Uterus (tissue), 4 donors: Measurements from ENCODE around the gene NHLRC2. TPM values are rescaled to one million over a fixed set of nuclear protein-coding genes. Genes with fewer than 3 reads are reported as not detected.
"Not testable (repeated sequence)": the region's sequence is repeated elsewhere in the genome, so short reads cannot be mapped to it uniquely, and the experiment has no call there.

ENCODE experiments used
- DNase-seq, 2 donors: peaks; one replicate each; pipeline ENCODE4 v3.0.0-alpha.2; 2019 to 2020
- H3K27ac ChIP-seq, 2 donors: fragments of 200-600 bp; sonication (generic); 1 replicate in 1 of 2; 2 replicates in 1 of 2; pipeline ENCODE4 v1.5.1; 2016 to 2018
- H3K27me3 ChIP-seq, 2 donors: fragments of 200-600 bp; sonication (generic); one replicate each; pipeline ENCODE4 v1.5.1; 2018 to 2019; ENCODE audit warnings: control low read depth in 1 of 2
- H3K36me3 ChIP-seq, 2 donors: fragments of 200-600 bp; sonication (generic); one replicate each; pipeline ENCODE4 v1.5.1; 2019; ENCODE audit warnings: control low read depth in 1 of 2
- H3K4me1 ChIP-seq, 2 donors: fragments of 200-600 bp; sonication (generic); one replicate each; pipeline ENCODE4 v1.5.1; 2018 to 2019; ENCODE audit warnings: control low read depth in 1 of 2
- H3K4me3 ChIP-seq, 2 donors: fragments of 200-600 bp; sonication (generic); 1 replicate in 1 of 2; 2 replicates in 1 of 2; pipeline ENCODE4 v1.5.1; 2018 to 2019; ENCODE audit warnings: mild to moderate bottlenecking in 1 of 2
- H3K9me3 ChIP-seq, 2 donors: fragments of 200-600 bp; sonication (generic); one replicate each; pipeline ENCODE4 v1.5.1; 2019; ENCODE audit warnings: control low read depth in 1 of 2
- POLR2A ChIP-seq, 2 donors: fragments of 450-650 bp; IDR thresholded peaks; one replicate each; pipeline ENCODE4 v1.6.1; 2016; ENCODE audit warnings: antibody characterized with exemption in 2 of 2, mild to moderate bottlenecking in 1 of 2, moderate library complexity in 1 of 2
- intact Hi-C: fragments of 100-400 bp; cut with DNase I; formaldehyde crosslinking; loops from one replicate; pipeline ENCODE4 v1.15.1; 2023; ENCODE audit warnings: low total_unique reads
- total RNA-seq, 4 donors: library from RNA; depleted of rRNA in 3 of 4; stranded (reverse); fragments of >200 nt in 3 of 4; gene quantifications; one replicate each; pipeline versions ENCODE4 v1.1.0 to v1.2.4, GENCODE V29; 2014 to 2023
- TF ChIP-seq, protein P1 (sequence below), 4 experiments: fragments of 200-600 bp in 2 of 4; fragments of 450-650 bp in 2 of 4; sonication (generic) in 2 of 4; IDR thresholded peaks; one replicate each; pipeline ENCODE4 v1.5.1; 2016 to 2019; ENCODE audit warnings: antibody characterized with exemption in 4 of 4, mild to moderate bottlenecking in 2 of 4, moderate library complexity in 1 of 4
- donor health status: DM: yes; HTN: yes; CAD: no.

Gene NHLRC2
- total RNA-seq, 4 donors from 2014 or later = 9.0 to 70.3 (median 37.1) TPM

DNA sequence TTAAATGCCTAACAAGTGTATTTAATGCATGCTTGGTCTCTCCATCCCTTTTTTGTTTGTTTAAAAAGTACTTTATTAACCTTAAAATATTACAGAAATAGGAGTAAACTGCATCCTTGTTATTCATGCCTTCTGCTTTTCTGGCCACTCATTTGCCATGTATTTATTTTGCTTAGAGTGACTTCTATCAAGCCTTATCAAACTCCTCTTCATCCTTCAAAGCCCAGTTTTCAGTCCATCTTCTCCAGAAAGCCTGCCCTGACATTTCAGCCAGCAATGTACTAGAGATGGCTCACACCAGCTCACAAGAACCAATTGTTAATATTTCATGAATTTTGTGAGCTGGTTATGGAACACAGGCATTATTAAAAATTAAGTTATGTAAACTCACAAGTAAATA is 82.8 kb downstream of the NHLRC2 start:
- Histone ChIP-seq H3K27me3 (no peaks in the 10 kb centered on the region), H3K36me3 (no peaks in the 10 kb centered on the region), H3K4me1 (no peaks in the 10 kb centered on the region), H3K9me3 (no peaks in the 10 kb centered on the region), H3K4me3 (no peak overlapping the region), H3K27ac (no peak overlapping the region)
- TF ChIP-seq POLR2A (IDR thresholded peaks at IDR 0.05) = no peak
- TF ChIP-seq, protein P1, sequence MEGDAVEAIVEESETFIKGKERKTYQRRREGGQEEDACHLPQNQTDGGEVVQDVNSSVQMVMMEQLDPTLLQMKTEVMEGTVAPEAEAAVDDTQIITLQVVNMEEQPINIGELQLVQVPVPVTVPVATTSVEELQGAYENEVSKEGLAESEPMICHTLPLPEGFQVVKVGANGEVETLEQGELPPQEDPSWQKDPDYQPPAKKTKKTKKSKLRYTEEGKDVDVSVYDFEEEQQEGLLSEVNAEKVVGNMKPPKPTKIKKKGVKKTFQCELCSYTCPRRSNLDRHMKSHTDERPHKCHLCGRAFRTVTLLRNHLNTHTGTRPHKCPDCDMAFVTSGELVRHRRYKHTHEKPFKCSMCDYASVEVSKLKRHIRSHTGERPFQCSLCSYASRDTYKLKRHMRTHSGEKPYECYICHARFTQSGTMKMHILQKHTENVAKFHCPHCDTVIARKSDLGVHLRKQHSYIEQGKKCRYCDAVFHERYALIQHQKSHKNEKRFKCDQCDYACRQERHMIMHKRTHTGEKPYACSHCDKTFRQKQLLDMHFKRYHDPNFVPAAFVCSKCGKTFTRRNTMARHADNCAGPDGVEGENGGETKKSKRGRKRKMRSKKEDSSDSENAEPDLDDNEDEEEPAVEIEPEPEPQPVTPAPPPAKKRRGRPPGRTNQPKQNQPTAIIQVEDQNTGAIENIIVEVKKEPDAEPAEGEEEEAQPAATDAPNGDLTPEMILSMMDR (IDR thresholded peaks at IDR 0.05) = no peak
- intact Hi-C loops = no loop called here
- no peak for DNase-seq

DNA sequence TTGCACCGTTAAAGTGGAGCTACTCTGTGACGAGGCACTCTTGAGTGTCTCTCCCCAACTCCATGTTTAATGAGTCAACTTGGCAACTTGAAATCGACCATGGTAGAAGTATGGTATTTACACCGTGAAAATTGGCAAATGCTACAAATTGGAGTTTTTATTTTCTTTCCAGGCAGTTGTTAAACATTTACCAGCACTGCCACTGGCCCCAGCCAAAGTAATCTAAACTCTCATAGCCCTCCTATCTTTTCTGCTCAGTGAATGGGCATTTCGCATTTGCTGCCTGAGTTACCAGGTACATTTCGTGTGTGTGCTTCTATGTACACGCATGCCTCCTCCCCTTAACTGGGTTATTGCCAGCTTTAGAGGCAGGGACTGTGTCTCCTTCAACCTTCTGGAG is 83.3 kb downstream of the NHLRC2 start:
- H3K4me1 ChIP-seq = no peaks in the 10 kb centered on the region
- intact Hi-C loops = no loop called here
- no peaks in the 10 kb centered on the region for H3K27me3 ChIP-seq
- H3K36me3 ChIP-seq = no peaks in the 10 kb centered on the region
- no peak overlapping the region for H3K27ac ChIP-seq
- TF ChIP-seq, protein P1 (IDR thresholded peaks at IDR 0.05) = no peak
- no peak for TF ChIP-seq POLR2A (IDR thresholded peaks at IDR 0.05)
- DNase-seq = no peak
- H3K4me3 ChIP-seq = no peak overlapping the region
- H3K9me3 ChIP-seq = no peaks in the 10 kb centered on the region

DNA sequence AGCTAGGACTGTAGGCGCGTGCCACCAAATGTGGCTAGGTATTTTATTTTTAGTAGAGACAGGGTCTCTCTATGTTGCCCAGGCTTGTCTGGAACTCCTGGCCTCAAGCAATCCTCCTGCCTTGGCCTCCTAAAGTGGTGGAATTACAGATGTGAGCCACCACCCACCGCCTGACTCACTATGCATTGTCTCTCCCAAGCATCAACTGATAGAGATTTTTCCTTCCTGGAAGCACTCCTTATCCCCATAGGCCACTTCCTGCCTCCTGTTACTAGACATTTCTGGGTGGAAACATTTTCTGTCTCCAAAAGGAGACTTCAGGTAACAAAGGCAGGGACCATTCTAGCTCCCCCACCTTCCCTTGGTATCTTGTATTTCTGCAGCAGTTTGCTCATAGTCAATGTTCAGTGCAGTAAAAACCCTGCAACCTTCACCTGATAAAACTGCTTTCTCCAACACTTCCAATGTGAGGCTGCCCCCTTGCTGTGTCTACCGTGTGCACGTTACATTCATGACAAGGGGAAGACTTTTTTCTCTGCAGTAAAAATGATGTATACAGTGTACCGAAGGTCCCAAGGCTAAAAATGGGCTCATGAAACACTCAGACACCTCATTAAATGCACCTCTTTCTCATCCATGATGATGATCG is 84.9 kb downstream of the NHLRC2 start:
- Histone ChIP-seq H3K4me3 (no peak overlapping the region), H3K27ac (no peak overlapping the region), H3K27me3 (no peaks in the 10 kb centered on the region), H3K4me1 (no peaks in the 10 kb centered on the region), H3K9me3 (no peaks in the 10 kb centered on the region), H3K36me3 (no peaks in the 10 kb centered on the region)
- TF ChIP-seq POLR2A (IDR thresholded peaks at IDR 0.05) = no peak
- TF ChIP-seq, protein P1 (IDR thresholded peaks at IDR 0.05) = no peak
- intact Hi-C loops = no loop called here
- no peak for DNase-seq

DNA sequence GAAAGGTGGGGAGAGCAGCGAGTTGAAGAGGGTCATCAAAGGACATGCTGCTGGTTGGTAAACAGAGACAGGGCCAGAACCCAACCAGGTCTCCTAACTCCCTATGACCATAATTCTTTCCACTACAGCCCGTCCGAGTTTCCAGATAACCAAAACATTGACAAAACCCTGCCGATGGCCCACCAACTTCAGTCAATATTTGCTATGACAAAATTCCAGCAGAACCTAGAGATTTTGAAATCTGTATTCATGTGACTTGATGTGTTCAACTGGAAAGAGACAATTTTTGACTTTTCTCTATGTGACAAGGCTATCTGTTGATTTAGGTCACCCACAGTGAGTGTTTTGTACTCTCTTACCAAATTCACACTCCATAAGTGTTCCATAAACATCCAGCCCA is 86.7 kb downstream of the NHLRC2 start:
- intact Hi-C loops = no loop called here
- Histone ChIP-seq H3K27ac (no peak overlapping the region), H3K36me3 (no peaks in the 10 kb centered on the region), H3K4me1 (no peaks in the 10 kb centered on the region), H3K4me3 (no peak overlapping the region), H3K9me3 (no peaks in the 10 kb centered on the region), H3K27me3 (no peaks in the 10 kb centered on the region)
- TF ChIP-seq POLR2A (IDR thresholded peaks at IDR 0.05) = no peak
- TF ChIP-seq, protein P1 (IDR thresholded peaks at IDR 0.05) = no peak
- DNase-seq = no peak

DNA sequence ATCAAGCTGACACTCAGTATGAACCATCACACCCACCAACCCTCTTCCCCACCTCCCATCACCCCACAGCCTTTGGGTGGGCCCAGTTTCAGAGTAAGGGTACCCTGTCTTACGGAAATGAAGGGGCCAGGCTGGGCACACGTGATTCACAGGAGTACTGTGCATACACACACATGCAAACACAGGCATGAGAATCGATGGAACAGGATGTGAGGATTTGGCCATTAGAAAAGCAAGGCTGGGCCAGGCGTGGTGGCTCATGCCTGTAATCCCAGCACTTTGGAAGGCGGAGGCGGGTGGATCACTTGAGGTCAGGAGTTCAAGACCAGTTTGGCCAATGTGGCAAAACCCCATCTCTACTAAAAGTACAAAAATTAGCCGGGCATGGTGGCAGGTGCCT is 88.7 kb downstream of the NHLRC2 start:
- H3K36me3 ChIP-seq, intact Hi-C loops: not testable (repeated sequence)

More for the DNA sequence above, 88.7 kb downstream of the NHLRC2 start:
- DNase-seq, H3K27me3 ChIP-seq, H3K4me3 ChIP-seq, H3K27ac ChIP-seq, H3K4me1 ChIP-seq, H3K9me3 ChIP-seq: not testable (repeated sequence)
